Pancreas (tissue), 10 donors: ENCODE measurements around the gene AP2B1. TPM values are rescaled to one million over a fixed set of nuclear protein-coding genes. Genes with fewer than 3 reads are reported as not detected.

Experiments used
- ATAC-seq, 4 donors: fragments of 200-7000 bp; cut with Tn5 transposase; one replicate each; pipeline versions ENCODE4 v1.8.0 to v1.9.1; 2020; ENCODE audit warnings: mild to moderate bottlenecking in 4 of 4, moderate library complexity in 4 of 4
- DNase-seq, 6 donors: peaks; one replicate each; pipeline ENCODE4 v3.0.0-alpha.2; 2020
- FAIRE-seq: peaks from 2 replicates; lab custom pipeline; 2012; peaks lifted over from hg19 to GRCh38; lab: Jason Lieb, UNC
- H3K27ac ChIP-seq, 4 donors: fragments of 200-600 bp; sonication (generic); 1 replicate in 3 of 4; 2 replicates in 1 of 4; pipeline versions ENCODE4 v1.5.0 to v1.8.0; 2020
- H3K27me3 ChIP-seq, 4 donors: fragments of 200-600 bp; one replicate each; pipeline ENCODE4 v1.8.0; 2021
- H3K36me3 ChIP-seq, 3 donors: fragments of 200-600 bp; sonication (generic) in 1 of 3; one replicate each; pipeline versions ENCODE4 v1.5.0 to v1.8.0; 2020 to 2021
- H3K4me1 ChIP-seq, 3 donors: fragments of 200-600 bp; one replicate each; pipeline ENCODE4 v1.8.0; 2021
- H3K4me3 ChIP-seq, 4 donors: fragments of 200-600 bp; sonication (generic) in 2 of 4; one replicate each; pipeline versions ENCODE4 v1.5.0 to v1.8.0; 2020 to 2021
- H3K9me3 ChIP-seq, 4 donors: fragments of 200-600 bp; one replicate each; pipeline ENCODE4 v1.8.0; 2021
- WGBS, 2 donors: extraction: QIAGEN DNeasy Blood & Tissue Kit; methylation state at CpG; one replicate each; pipeline ENCODE4 v1.1.7; 2013; 5-methylcytosine and 5-hydroxymethylcytosine counted together
- intact Hi-C, 3 donors: fragments of 100-400 bp; cut with DNase I; formaldehyde crosslinking; loops; one replicate each; pipeline versions ENCODE4 v1.11.1 to v1.14.2; 2022
- polyA plus RNA-seq, 2 donors: library from polyadenylated mRNA; stranded (reverse); fragments of 200-250 nt; gene quantifications; one replicate each; pipeline ENCODE4 v1.2.3, GENCODE V29; 2013
- total RNA-seq, 6 donors: library from RNA; stranded (reverse); fragmentation: NEBNext Ultra II Directional in 4 of 6; extraction: Animal tissue kit (Norgen Biotek cat#: 25700) in 4 of 6; gene quantifications; one replicate each; pipeline versions ENCODE4 v1.2.1 to v1.2.4, GENCODE V29; 2021 to 2023
- TF ChIP-seq, protein P1 (sequence below), 4 donors: fragments of 200-600 bp; sonication (generic) in 3 of 4; IDR thresholded peaks; one replicate each; pipeline versions ENCODE4 v1.5.0 to v1.8.0; 2021; ENCODE audit warnings: antibody characterized with exemption in 4 of 4
- donor health status: healthy with polysubstance abuse.
- donor health status: DM: no; HTN: no; CAD: no; lungs with moderate emphysema.
- donor health status: DM: no; HTN: no; CAD: no.
- donor health status: control.
- donor health status: control.
- donor health status: Bipolar disorder and iron deficiency.
- donor health status: DM: yes; HTN: yes; CAD: no.
- donor health status: DM: no; HTN: no; CAD: no.
- donor health status: DM: no; HTN: no; CAD: no.
- donor health status: DM: yes; HTN: yes; CAD: no.

Gene AP2B1
- total and polyA plus RNA-seq, 8 donors: 21.2 to 83.2 (median 47.3) TPM

DNA sequence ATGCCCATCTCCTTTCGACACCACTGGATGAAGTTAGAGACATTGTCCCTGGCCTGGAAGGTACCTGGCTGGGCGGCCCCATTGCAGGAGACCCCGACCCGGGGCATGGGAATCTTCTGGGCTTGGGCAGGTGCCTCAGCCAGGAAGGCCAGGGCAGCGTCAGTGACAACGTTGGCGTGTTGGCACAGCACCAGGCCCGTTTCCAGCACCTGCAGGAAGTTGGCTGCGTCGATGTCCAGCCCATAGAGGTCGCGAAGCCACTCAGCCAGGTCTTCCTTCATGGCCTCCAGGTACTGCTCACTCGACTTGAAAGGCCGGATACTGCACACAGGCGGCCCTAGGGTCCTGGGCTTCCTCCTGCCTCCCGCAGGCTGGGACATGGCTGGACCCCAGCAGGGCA, 165.3 kb downstream of the AP2B1 start:
- H3K27ac ChIP-seq: peak overlapping the region in 1 of 4 donors; percentile 8
- 26% methylated on average over 16 of the region's 16 CpGs for WGBS, 2 donors
- DNase-seq (peak in 5 of 6 donors; percentile 71 to 90 (median 80)), FAIRE-seq (no peak), ATAC-seq (peak; percentile 49 to 75 (median 64))
- H3K4me1 ChIP-seq: peaks cover 0 to 7% (median 0%) of the 10 kb centered on the region in 3 donors
- H3K36me3 ChIP-seq: no peaks in the 10 kb centered on the region
- no peaks in the 10 kb centered on the region for H3K9me3 ChIP-seq
- H3K27me3 ChIP-seq: peaks cover 0 to 8% (median 0%) of the 10 kb centered on the region in 4 donors
- TF ChIP-seq, protein P1, sequence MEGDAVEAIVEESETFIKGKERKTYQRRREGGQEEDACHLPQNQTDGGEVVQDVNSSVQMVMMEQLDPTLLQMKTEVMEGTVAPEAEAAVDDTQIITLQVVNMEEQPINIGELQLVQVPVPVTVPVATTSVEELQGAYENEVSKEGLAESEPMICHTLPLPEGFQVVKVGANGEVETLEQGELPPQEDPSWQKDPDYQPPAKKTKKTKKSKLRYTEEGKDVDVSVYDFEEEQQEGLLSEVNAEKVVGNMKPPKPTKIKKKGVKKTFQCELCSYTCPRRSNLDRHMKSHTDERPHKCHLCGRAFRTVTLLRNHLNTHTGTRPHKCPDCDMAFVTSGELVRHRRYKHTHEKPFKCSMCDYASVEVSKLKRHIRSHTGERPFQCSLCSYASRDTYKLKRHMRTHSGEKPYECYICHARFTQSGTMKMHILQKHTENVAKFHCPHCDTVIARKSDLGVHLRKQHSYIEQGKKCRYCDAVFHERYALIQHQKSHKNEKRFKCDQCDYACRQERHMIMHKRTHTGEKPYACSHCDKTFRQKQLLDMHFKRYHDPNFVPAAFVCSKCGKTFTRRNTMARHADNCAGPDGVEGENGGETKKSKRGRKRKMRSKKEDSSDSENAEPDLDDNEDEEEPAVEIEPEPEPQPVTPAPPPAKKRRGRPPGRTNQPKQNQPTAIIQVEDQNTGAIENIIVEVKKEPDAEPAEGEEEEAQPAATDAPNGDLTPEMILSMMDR (IDR thresholded peaks at IDR 0.05): no peak
- no peak overlapping the region for H3K4me3 ChIP-seq
- intact Hi-C loops: no loop called here

DNA sequence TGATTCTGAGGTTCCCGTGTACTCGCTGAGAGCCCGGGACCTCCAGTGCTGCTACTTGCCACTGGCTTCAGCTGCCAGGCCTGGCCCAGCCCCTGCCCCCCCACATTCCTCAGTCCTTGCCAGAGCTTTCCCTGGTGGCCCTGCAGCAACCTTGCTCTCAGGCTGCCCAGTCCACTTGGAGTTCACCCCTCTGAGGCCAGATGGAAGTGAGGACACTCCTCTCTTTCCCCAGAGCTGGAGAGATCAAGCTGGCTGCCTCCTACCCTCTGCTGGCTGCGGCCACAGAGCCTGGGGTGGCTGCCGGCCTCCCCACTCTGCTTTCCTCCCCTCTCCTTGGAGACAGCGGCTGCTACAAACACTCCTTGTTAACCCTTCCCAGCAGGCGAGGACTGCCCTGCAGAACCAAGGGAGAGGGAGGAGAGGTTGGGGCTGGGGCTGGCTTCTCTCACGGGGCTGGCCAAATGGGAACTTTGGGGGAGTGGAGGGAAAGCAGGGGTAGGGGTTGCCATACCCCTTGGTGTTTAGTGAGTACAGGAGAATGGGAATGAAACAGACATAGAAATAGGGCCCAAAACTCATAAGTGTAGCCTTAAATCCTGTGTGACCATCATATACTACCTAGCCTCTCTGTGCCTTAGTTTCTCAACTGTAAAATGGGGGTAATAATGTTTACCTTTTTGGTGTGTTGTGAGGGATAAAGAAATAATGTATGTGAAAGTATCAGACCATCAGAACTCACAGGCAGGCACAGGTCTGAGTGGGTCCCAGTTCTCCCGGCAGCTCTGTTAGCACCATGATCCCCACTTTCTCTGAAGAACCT, 166.0 kb downstream of the AP2B1 start, which contains the start of gene GAS2L2:
GAS2L2 (minus strand) TSS at position 295 of the 820 bp plus-strand sequence. CDS start 389 bp downstream, outside the sequence.
- Histone ChIP-seq H3K36me3 (no peaks in the 10 kb centered on the region), H3K27me3 (peaks cover 0 to 8% (median 0%) of the 10 kb centered on the region in 4 donors), H3K27ac (peak within 1 kb of the TSS in 1 of 4 donors; percentile 8), H3K4me3 (no peak within 1 kb of the TSS), H3K4me1 (peaks cover 0 to 7% (median 0%) of the 10 kb centered on the region in 3 donors), H3K9me3 (no peaks in the 10 kb centered on the region)
- WGBS, 2 donors: 41 to 55% methylated on average over 9 of the region's 9 CpGs
- peak; percentile 36 to 51 (median 42) for ATAC-seq
- DNase-seq: peak in 3 of 6 donors; percentile 39 to 69 (median 53)
- no peak for FAIRE-seq
- intact Hi-C loops: no loop called here
- TF ChIP-seq, protein P1 (IDR thresholded peaks at IDR 0.05): no peak

- no peaks in the 10 kb centered on the region for H3K9me3 ChIP-seq
- H3K36me3 ChIP-seq: no peaks in the 10 kb centered on the region
- ATAC-seq: no peak
- no peak for FAIRE-seq
- peaks cover 0 to 7% (median 0%) of the 10 kb centered on the region in 3 donors for H3K4me1 ChIP-seq
- DNase-seq: no peak
- H3K27ac ChIP-seq: no peak overlapping the region
- TF ChIP-seq, protein P1 (IDR thresholded peaks at IDR 0.05): no peak
- no peaks in the 10 kb centered on the region for H3K27me3 ChIP-seq
- H3K4me3 ChIP-seq: no peak overlapping the region
- intact Hi-C loops: no loop called here
Observed at GRCh38 chr17:35757243-35757642, 170.1 kb downstream of the AP2B1 start.

DNA sequence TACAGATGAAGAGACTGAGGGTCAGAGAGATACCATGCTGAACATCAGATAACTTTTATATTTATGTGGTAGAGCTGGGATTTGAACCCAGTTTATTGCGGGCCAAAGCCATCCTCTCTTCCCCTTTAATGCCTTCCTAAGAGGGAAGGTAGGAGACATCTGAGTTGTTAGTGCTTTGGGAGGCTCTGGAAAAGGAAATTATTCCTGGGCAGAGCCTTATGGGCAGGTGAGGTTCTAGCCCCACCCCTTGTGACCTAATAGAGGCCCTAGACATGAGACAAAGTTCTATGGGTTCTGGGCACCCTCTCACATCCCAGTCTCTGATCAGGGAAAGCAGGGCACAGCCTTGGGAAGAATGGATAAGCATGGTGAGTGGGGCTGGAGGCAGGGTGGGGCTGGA, 173.5 kb downstream of the AP2B1 start, which contains the start of gene C17orf50:
C17orf50 (plus strand) TSS at position 301 of the 400 bp plus-strand sequence; CDS start at position 356, 55 bp downstream.
- ATAC-seq (no peak), DNase-seq (no peak), FAIRE-seq (no peak)
- Histone ChIP-seq H3K4me3 (no peak within 1 kb of the TSS), H3K36me3 (no peaks in the 10 kb centered on the region), H3K27me3 (no peaks in the 10 kb centered on the region), H3K9me3 (no peaks in the 10 kb centered on the region), H3K4me1 (no peaks in the 10 kb centered on the region), H3K27ac (no peak within 1 kb of the TSS)
- intact Hi-C loops: no loop called here
- TF ChIP-seq, protein P1 (IDR thresholded peaks at IDR 0.05): no peak
- WGBS, 2 donors: 51 to 100% methylated on average over 1 of the region's 1 CpG
